Germinal center (tissue), 1 donor: ENCODE results near the gene PLEKHA1.

Experiments
- DNase-seq: peaks from one replicate; pipeline ENCODE4 v3.0.0; 2012; ENCODE audit warnings: mixed read lengths, low spot score

Gene PLEKHA1

GRCh38 chr10:122461729-122462532 lies 87.4 kb downstream of the PLEKHA1 start:
- DNase-seq: no peak

GRCh38 chr10:122462533-122463465 lies 88.3 kb downstream of the PLEKHA1 start:
- DNase-seq: no peak

- DNase-seq: no peak
These were observed 89.2 kb downstream of the PLEKHA1 start for GRCh38 chr10:122463466-122464249.

GRCh38 chr10:122464250-122464510 lies 89.7 kb downstream of the PLEKHA1 start:
- DNase-seq: no peak

GRCh38 chr10:122464586-122464985 lies 90.1 kb downstream of the PLEKHA1 start:
- DNase-seq: no peak

GRCh38 chr10:122465401-122466040 lies 91.0 kb downstream of the PLEKHA1 start:
- DNase-seq: no peak

GRCh38 chr10:122466951-122467381 lies 92.5 kb downstream of the PLEKHA1 start:
- DNase-seq: no peak

- DNase-seq: no peak
These were observed 93.2 kb downstream of the PLEKHA1 start for GRCh38 chr10:122467701-122468100.

- no peak for DNase-seq
These were observed 93.9 kb downstream of the PLEKHA1 start for GRCh38 chr10:122468307-122468925.

GRCh38 chr10:122468926-122469781 lies 94.6 kb downstream of the PLEKHA1 start:
- DNase-seq: no peak

GRCh38 chr10:122469848-122470247 lies 95.3 kb downstream of the PLEKHA1 start:
- DNase-seq: no peak

- DNase-seq: no peak
These were observed 97.1 kb downstream of the PLEKHA1 start for GRCh38 chr10:122471531-122472177.

GRCh38 chr10:122473116-122473515 lies 98.6 kb downstream of the PLEKHA1 start:
- no peak for DNase-seq

- DNase-seq: no peak
These were observed 99.8 kb downstream of the PLEKHA1 start for GRCh38 chr10:122474131-122474818.

GRCh38 chr10:122475100-122475499 lies 100.6 kb downstream of the PLEKHA1 start:
- DNase-seq: no peak

- no peak for DNase-seq
These were observed 101.3 kb downstream of the PLEKHA1 start for GRCh38 chr10:122475591-122476332.

GRCh38 chr10:122476333-122476695 lies 101.8 kb downstream of the PLEKHA1 start:
- no peak for DNase-seq

GRCh38 chr10:122477436-122477835 lies 102.9 kb downstream of the PLEKHA1 start:
- no peak for DNase-seq

- DNase-seq: no peak
These were observed 104.5 kb downstream of the PLEKHA1 start for GRCh38 chr10:122478971-122479370.
